SJSA1 (cell line): ENCODE data around the gene CSHL1. TPM values are rescaled to one million over a fixed set of nuclear protein-coding genes. Genes with fewer than 3 reads are reported as not detected.

ENCODE experiments used
- DNase-seq, 2 experiments: peaks; one replicate each; pipeline ENCODE4 v3.0.0-alpha.2; 2015 to 2020; ENCODE audit warnings: low spot score in 2 of 2, low read depth in 1 of 2
- H3K27ac ChIP-seq: fragments of 250-450 bp; sonication (Bioruptor Pico); 2 replicates; pipeline ENCODE4 v1.5.1; 2020; ENCODE audit warnings: mild to moderate bottlenecking, moderate library complexity
- H3K27me3 ChIP-seq: fragments of 250-450 bp; sonication (Bioruptor Pico); replicated peaks from 2 replicates; pipeline ENCODE4 v1.5.1; 2020; ENCODE audit warnings: mild to moderate bottlenecking, moderate library complexity
- H3K36me3 ChIP-seq: fragments of 250-450 bp; sonication (Bioruptor Pico); 2 replicates; pipeline ENCODE4 v1.5.1; 2020; ENCODE audit warnings: mild to moderate bottlenecking
- H3K4me1 ChIP-seq: fragments of 250-450 bp; sonication (Bioruptor Pico); replicated peaks from 2 replicates; pipeline ENCODE4 v1.6.1; 2021; ENCODE audit warnings: mild to moderate bottlenecking
- H3K4me3 ChIP-seq: fragments of 250-450 bp; sonication (Bioruptor Pico); 2 replicates; pipeline ENCODE4 v1.5.1; 2020; ENCODE audit warnings: mild to moderate bottlenecking
- H3K9me3 ChIP-seq: fragments of 250-450 bp; sonication (Bioruptor Pico); replicated peaks from 2 replicates; pipeline ENCODE4 v1.5.1; 2020; ENCODE audit warnings: mild to moderate bottlenecking
- total RNA-seq: library from RNA; depleted of rRNA; stranded (reverse); fragments of >200 nt; shearing (Covaris generic); gene quantifications from 2 replicates; pipeline ENCODE4 v1.2.3, GENCODE V29; 2014

CSHL1 gene
- total RNA-seq, 1 experiment from 2014 or later, result not detected

- Histone ChIP-seq H3K4me3 (no peak overlapping the region), H3K36me3 (no peaks in the 10 kb centered on the region), H3K9me3 (no peaks in the 10 kb centered on the region; the same call in none of the 2 replicates), H3K27me3 (no peaks in the 10 kb centered on the region; the same call in 1 of the 2 replicates), H3K27ac (no peak overlapping the region), H3K4me1 (0 out of 2 replicates have a peak, but pooled peaks cover 3% of the 10 kb centered on the region)
- DNase-seq, result peak in 1 of 2 experiments; percentile 70
Measured at GRCh38 chr17:63946440-63947363, 35.6 kb upstream of the CSHL1 start.

- Histone ChIP-seq H3K27me3 (no peaks in the 10 kb centered on the region; the same call in 1 of the 2 replicates), H3K4me3 (no peak overlapping the region), H3K9me3 (no peaks in the 10 kb centered on the region; the same call in none of the 2 replicates), H3K27ac (no peak overlapping the region), H3K4me1 (0 out of 2 replicates have a peak, but pooled peaks cover 3% of the 10 kb centered on the region), H3K36me3 (no peaks in the 10 kb centered on the region)
- no peak for DNase-seq
Measured at GRCh38 chr17:63945784-63946439, 34.9 kb upstream of the CSHL1 start.

GRCh38 chr17:63944736-63945499 is 33.9 kb upstream of the CSHL1 start:
- Histone ChIP-seq H3K36me3 (no peaks in the 10 kb centered on the region), H3K27ac (no peak overlapping the region), H3K4me3 (no peak overlapping the region), H3K27me3 (no peaks in the 10 kb centered on the region), H3K9me3 (no peaks in the 10 kb centered on the region; the same call in none of the 2 replicates), H3K4me1 (0 out of 2 replicates have a peak, but pooled peaks cover 3% of the 10 kb centered on the region)
- no peak for DNase-seq

- no peak for DNase-seq
Measured at GRCh38 chr17:63943745-63944144, 32.7 kb upstream of the CSHL1 start.

GRCh38 chr17:63942309-63942985 is 31.4 kb upstream of the CSHL1 start:
- no peaks in the 10 kb centered on the region for H3K27me3 ChIP-seq
- H3K27ac ChIP-seq, result no peak overlapping the region
- H3K4me3 ChIP-seq, result no peak overlapping the region
- H3K9me3 ChIP-seq, result no peaks in the 10 kb centered on the region; the same call in none of the 2 replicates
- H3K4me1 ChIP-seq, result 0 out of 2 replicates have a peak, but pooled peaks cover 3% of the 10 kb centered on the region
- H3K36me3 ChIP-seq, result no peaks in the 10 kb centered on the region
- DNase-seq, result no peak

More at GRCh38 chr17:63943745-63944144, 32.7 kb upstream of the CSHL1 start:
- Histone ChIP-seq H3K27me3 (no peaks in the 10 kb centered on the region), H3K4me1 (0 out of 2 replicates have a peak, but pooled peaks cover 3% of the 10 kb centered on the region), H3K36me3 (no peaks in the 10 kb centered on the region), H3K27ac (no peak overlapping the region), H3K9me3 (no peaks in the 10 kb centered on the region; the same call in none of the 2 replicates), H3K4me3 (no peak overlapping the region)

- H3K4me3 ChIP-seq, result no peak overlapping the region
- H3K36me3 ChIP-seq, result no peaks in the 10 kb centered on the region
- H3K27me3 ChIP-seq, result no peaks in the 10 kb centered on the region
- 0 out of 2 replicates have a peak, but pooled peaks cover 3% of the 10 kb centered on the region for H3K4me1 ChIP-seq
- no peak overlapping the region for H3K27ac ChIP-seq
- DNase-seq, result no peak
- no peaks in the 10 kb centered on the region; the same call in none of the 2 replicates for H3K9me3 ChIP-seq
Measured at GRCh38 chr17:63941751-63942150, 30.7 kb upstream of the CSHL1 start.

- peaks cover under 1% of the 10 kb centered on the region; the same call in 1 of the 2 replicates for H3K27me3 ChIP-seq
- no peak for DNase-seq
- no peaks in the 10 kb centered on the region; the same call in none of the 2 replicates for H3K9me3 ChIP-seq
- H3K4me1 ChIP-seq, result no peaks in the 10 kb centered on the region
- H3K36me3 ChIP-seq, result no peaks in the 10 kb centered on the region
- no peak overlapping the region for H3K4me3 ChIP-seq
- no peak overlapping the region for H3K27ac ChIP-seq
Measured at GRCh38 chr17:63941162-63941561, 30.1 kb upstream of the CSHL1 start.

- Histone ChIP-seq H3K9me3 (no peaks in the 10 kb centered on the region; the same call in none of the 2 replicates), H3K4me3 (no peak overlapping the region), H3K36me3 (no peaks in the 10 kb centered on the region), H3K27ac (no peak overlapping the region), H3K4me1 (no peaks in the 10 kb centered on the region), H3K27me3 (peaks cover 4% of the 10 kb centered on the region; the same call in 1 of the 2 replicates)
- no peak for DNase-seq
Measured at GRCh38 chr17:63940584-63940983, 29.5 kb upstream of the CSHL1 start.

- Histone ChIP-seq H3K4me1 (no peaks in the 10 kb centered on the region), H3K36me3 (no peaks in the 10 kb centered on the region), H3K27ac (no peak overlapping the region), H3K4me3 (no peak overlapping the region), H3K9me3 (no peaks in the 10 kb centered on the region; the same call in none of the 2 replicates), H3K27me3 (peaks cover 4% of the 10 kb centered on the region; the same call in 1 of the 2 replicates)
- no peak for DNase-seq
Measured at GRCh38 chr17:63939884-63940283, 28.8 kb upstream of the CSHL1 start.

- Histone ChIP-seq H3K4me3 (no peak overlapping the region), H3K27me3 (peaks cover 4% of the 10 kb centered on the region; the same call in 1 of the 2 replicates), H3K36me3 (no peaks in the 10 kb centered on the region), H3K9me3 (no peaks in the 10 kb centered on the region; the same call in none of the 2 replicates), H3K27ac (no peak overlapping the region), H3K4me1 (no peaks in the 10 kb centered on the region)
- DNase-seq, result no peak
Measured at GRCh38 chr17:63939401-63939800, 28.3 kb upstream of the CSHL1 start.

- H3K9me3 ChIP-seq, result no peaks in the 10 kb centered on the region; the same call in 1 of the 2 replicates
- no peaks in the 10 kb centered on the region for H3K36me3 ChIP-seq
- H3K4me1 ChIP-seq, result no peaks in the 10 kb centered on the region
- no peak overlapping the region for H3K4me3 ChIP-seq
- peaks cover 4% of the 10 kb centered on the region; the same call in 1 of the 2 replicates for H3K27me3 ChIP-seq
- DNase-seq, result no peak
- no peak overlapping the region for H3K27ac ChIP-seq
Measured at GRCh38 chr17:63937920-63938319, 26.9 kb upstream of the CSHL1 start.

- Histone ChIP-seq H3K27ac (no peak overlapping the region), H3K36me3 (no peaks in the 10 kb centered on the region), H3K4me3 (no peak overlapping the region), H3K9me3 (no peaks in the 10 kb centered on the region), H3K27me3 (peaks cover 4% of the 10 kb centered on the region; the same call in 1 of the 2 replicates), H3K4me1 (no peaks in the 10 kb centered on the region)
- no peak for DNase-seq
Measured at GRCh38 chr17:63937319-63937718, 26.3 kb upstream of the CSHL1 start.
